Cerebellar nuclear complex (tissue), 1 donor: ENCODE results near the gene TMEM170A.
"Not testable (repeated sequence)": the region's sequence is repeated elsewhere in the genome, so short reads cannot be mapped to it uniquely, and the experiment has no call there.

Experiments
- DNase-seq, 2 experiments: peaks; one replicate each; lab custom pipeline; 2025; lab: John Stamatoyannopoulos, UW

Gene TMEM170A

GRCh38 chr16:75464122-75464918 is at the start of gene TMEM170A:
TSS of gene TMEM170A (minus strand) at chr16:75464689. CDS start at chr16:75464600, 89 bp downstream.
- peak; percentile 88 to 94 for DNase-seq

DNA sequence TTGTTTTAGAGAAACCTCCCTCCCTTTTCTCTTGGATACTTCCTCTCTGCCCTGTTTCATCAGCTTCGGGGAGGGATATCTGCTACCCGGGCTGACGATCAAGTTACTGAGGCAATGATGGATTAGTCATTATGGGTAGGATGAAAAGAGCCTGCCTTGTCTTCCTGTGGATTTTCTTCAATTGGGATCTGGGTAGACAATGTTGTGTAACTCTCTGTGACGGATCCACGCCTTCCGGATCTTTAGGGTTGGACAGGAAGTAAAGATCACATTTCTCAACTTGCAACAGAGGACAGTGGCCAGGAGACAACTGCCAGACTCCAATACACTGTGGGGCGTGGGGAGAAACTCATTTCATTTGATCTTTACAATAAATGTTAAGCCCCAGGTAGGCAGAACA is 42.1 kb upstream of the TMEM170A start:
- no peak for DNase-seq

- DNase-seq = no peak
These were observed 41.6 kb upstream of the TMEM170A start for GRCh38 chr16:75506107-75506506.

- no peak for DNase-seq
These were observed 39.3 kb upstream of the TMEM170A start for GRCh38 chr16:75503801-75504200.

GRCh38 chr16:75502916-75503605 is 38.6 kb upstream of the TMEM170A start:
- no peak for DNase-seq

GRCh38 chr16:75501820-75502219 is 37.3 kb upstream of the TMEM170A start:
- DNase-seq = peak; percentile 75

DNA sequence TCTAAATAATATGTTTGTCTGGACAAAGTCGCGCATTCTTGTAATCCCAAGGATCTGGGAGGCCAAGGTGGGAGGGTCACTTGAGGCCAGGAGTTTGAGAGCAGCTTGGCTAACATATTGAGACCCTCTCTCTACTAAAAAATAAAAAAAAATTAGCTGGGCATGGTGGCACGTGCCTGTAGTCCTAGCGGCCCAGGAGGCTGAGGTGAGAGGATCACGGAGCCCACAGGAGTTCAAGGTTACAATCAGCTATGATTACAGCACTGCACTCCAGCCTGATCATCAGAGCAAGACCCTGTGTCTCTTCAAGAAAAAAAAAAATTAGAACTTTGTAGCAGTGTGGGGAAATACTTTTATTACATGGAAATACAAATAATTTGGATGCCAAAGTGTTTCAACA is 36.9 kb upstream of the TMEM170A start:
- DNase-seq = no peak

DNA sequence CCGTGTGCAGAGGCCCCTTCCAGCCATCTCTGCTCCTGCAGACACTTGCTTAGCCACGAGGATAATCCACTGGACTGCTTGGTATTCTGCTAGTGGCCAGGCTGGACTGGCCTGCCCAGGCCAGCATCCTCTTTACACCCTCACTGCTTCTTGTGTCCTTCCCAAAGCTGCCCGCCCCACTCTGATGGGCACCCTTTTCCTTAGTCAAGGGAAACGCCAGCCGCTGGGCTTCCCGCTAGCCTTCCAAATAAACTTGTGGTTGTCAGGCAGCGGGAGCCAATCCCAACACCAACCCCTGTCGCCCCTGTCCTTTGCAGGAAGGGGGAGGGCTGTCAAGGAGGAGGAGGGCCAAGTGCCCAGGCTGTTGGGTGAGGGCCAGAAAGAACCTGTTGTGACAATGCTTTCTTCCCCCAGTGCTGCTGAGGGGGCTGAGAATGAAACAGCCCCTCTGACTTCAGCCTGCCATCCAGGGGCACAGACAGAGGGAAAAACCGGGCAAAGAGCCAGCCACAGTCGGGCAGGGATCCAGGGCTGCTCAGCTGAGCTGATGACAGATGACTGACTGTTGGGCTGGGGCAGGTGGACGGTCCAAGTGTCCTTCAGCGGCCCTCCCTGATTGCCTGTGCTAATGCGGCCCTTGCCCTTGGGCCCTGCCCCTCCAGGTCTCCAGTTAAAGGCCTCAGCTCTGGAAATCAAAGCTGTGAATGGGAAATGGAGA is 34.3 kb upstream of the TMEM170A start:
- DNase-seq = not testable (repeated sequence)

DNA sequence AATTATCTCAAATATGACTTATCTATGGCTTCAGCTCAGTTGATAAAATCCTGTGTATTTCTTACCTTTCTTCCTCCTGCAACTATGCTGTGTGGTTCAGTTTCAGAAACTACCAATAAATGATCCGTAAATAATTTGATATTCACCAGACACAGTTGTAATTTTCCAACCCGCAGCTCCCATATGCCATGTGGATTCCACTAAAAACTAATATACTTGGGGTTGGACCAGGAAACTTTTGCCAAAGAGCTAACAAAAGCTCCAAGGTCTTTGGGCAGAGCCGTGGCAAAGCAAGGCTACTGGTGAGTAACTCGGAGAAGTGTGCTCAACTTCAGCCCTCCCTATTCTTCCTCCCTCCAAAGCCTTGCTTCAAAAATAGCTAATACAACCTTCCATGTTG is 33.1 kb upstream of the TMEM170A start:
- peak in 1 of 2 experiments; percentile 68 for DNase-seq

DNA sequence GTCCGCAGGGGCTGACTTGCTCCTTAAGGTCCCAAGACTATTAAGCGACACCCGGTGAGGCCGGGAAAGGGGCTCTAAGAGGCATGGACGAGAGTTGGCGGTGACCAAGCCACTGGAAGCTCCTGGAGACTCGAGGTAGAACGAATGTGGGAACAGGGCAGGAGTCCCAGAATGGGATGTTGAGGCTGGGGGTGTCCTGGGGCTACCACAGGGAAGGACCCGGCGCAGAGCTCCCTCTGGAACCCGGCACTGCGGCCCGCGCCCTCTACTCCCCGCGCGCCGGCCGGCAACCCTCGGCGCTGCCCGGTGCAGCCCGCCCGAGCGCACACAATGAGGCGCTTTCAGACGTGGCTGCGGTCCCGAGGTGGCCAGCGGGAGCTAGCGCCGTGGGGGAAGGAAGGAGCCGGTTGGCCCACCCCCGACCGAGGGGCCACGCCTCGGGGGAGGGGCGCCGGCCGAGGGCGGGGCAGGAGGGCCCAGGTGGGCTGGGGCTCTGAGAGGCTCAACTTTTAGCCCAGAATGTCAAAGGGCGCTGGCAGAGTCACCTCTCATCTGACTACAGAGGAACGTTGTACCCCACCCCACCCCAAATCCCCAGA is 30.7 kb upstream of the TMEM170A start, which contains the start of gene CHST6:
Gene CHST6 (minus strand): TSS at position 366 of the 599 bp plus-strand sequence. CDS start 15,613 bp downstream, outside the sequence.
- DNase-seq = peak in 1 of 2 experiments; percentile 18

DNA sequence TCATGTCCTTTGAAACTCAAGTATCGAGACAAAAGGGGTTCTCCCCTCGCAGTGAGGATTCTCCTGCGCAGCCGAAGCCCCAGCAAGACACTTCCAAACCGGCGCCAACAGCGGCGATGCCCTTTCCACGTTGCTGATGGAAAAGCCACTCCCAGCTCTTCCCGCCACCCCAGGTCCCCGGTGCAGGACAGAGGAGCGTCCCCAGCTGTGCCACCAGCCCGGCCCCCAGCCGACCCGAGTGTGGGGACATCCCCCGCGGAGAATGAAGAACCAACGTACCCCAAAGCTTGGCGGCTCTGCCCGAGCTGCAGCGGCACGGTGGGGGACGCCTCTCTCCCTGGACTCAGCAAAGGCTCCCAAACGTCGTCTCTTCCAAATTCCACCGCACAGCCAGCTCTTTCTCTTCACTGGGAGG is 30.2 kb upstream of the TMEM170A start:
- DNase-seq = no peak

- no peak for DNase-seq
These were observed 29.7 kb upstream of the TMEM170A start for GRCh38 chr16:75494184-75494583.

DNA sequence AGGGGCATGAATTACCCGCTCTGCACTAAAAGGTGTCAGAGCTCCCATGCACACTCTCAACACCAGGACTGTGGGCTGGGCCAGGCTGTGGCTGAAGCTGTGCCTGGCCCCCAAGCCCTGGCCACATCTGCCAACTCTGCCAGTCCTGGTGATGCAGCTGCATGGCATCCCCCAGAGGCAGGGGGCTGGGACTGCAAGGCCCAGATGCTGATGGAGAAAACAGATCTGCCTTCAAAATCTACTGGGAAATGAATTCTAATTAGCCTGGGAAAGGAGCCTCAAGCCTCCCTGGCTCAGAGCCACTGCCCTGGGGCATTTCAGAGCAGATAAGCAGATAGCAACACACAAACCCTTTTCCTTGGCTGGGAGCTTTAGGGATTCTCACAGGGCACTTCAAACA is 27.4 kb upstream of the TMEM170A start:
- no peak for DNase-seq

- DNase-seq = no peak
These were observed 23.8 kb upstream of the TMEM170A start for GRCh38 chr16:75488322-75488721.

GRCh38 chr16:75486676-75487313 is 22.3 kb upstream of the TMEM170A start:
- DNase-seq = no peak

GRCh38 chr16:75486014-75486675 is 21.7 kb upstream of the TMEM170A start:
- DNase-seq = no peak

GRCh38 chr16:75485230-75486013 is 20.9 kb upstream of the TMEM170A start:
- no peak for DNase-seq

- DNase-seq = no peak
These were observed 18.7 kb upstream of the TMEM170A start for GRCh38 chr16:75483222-75483621.

- DNase-seq = no peak
These were observed 18.1 kb upstream of the TMEM170A start for GRCh38 chr16:75482434-75483205.
